PC-9 (cell line): ENCODE measurements around the gene NARS2. TPM values are rescaled to one million over a fixed set of nuclear protein-coding genes. Genes with fewer than 3 reads are reported as not detected.

ENCODE experiments used
- BruUV-seq: library from RNA; stranded (reverse); fragments of 400-500 nt; replicated peaks from 2 replicates; lab custom pipeline; 2021; lab: Mats Ljungman, UMichigan
- CTCF ChIA-PET: fragments of 300-600 bp; sonication (Branson Sonifier 250); formaldehyde crosslinking; loops from one replicate; lab custom pipeline; 2022; ENCODE audit warnings: antibody characterized with exemption; lab: Charles Lee
- POLR2A ChIA-PET: fragments of 300-600 bp; sonication (Branson Sonifier 250); formaldehyde crosslinking; loops from one replicate; lab custom pipeline; 2022; ENCODE audit warnings: antibody characterized with exemption; ENCODE audit not compliant: unreplicated experiment; lab: Charles Lee
- DNase-seq, 2 experiments: peaks; one replicate each; pipeline versions ENCODE4 v3.0.0 to v3.0.0-alpha.2; 2015 to 2022; ENCODE audit warnings: mixed read lengths in 1 of 2
- H2AFZ ChIP-seq: fragments of 200-600 bp; sonication (generic); 2 replicates; pipeline ENCODE4 v1.8.1; 2017; ENCODE audit warnings: antibody characterized with exemption
- H3F3A ChIP-seq: fragments of 200-600 bp; sonication (generic); 2 replicates; pipeline ENCODE4 v1.8.1; 2017; ENCODE audit warnings: antibody characterized with exemption, mild to moderate bottlenecking, low read depth; ENCODE audit not compliant: insufficient read depth
- H3K27ac ChIP-seq: fragments of 200-600 bp; sonication (generic); 2 replicates; pipeline ENCODE4 v1.6.1; 2016; ENCODE audit warnings: mixed run types
- H3K27me3 ChIP-seq: fragments of 200-600 bp; sonication (generic); 2 replicates; pipeline ENCODE4 v1.6.1; 2016; ENCODE audit warnings: low read depth, mixed run types; ENCODE audit not compliant: insufficient read depth
- H3K36me3 ChIP-seq: fragments of 200-600 bp; sonication (generic); 2 replicates; pipeline ENCODE4 v1.6.1; 2016; ENCODE audit warnings: low read depth, mixed run types
- H3K4me1 ChIP-seq: fragments of 200-600 bp; sonication (generic); replicated peaks from 2 replicates; pipeline ENCODE4 v1.6.1; 2016; ENCODE audit warnings: mixed run types; ENCODE audit not compliant: insufficient read depth
- H3K4me2 ChIP-seq: fragments of 200-600 bp; sonication (generic); 2 replicates; pipeline ENCODE4 v1.6.1; 2017; ENCODE audit warnings: mixed run types
- H3K4me3 ChIP-seq: fragments of 200-600 bp; sonication (generic); 2 replicates; pipeline ENCODE4 v1.6.1; 2016; ENCODE audit warnings: mixed run types
- H3K79me2 ChIP-seq: fragments of 200-600 bp; sonication (generic); 2 replicates; pipeline ENCODE4 v1.6.1; 2017; ENCODE audit warnings: low read depth, mixed run types
- H3K9me2 ChIP-seq: fragments of 200-600 bp; sonication (generic); 2 replicates; pipeline ENCODE4 v1.8.1; 2017; ENCODE audit warnings: mild to moderate bottlenecking; ENCODE audit not compliant: insufficient read depth
- H3K9me3 ChIP-seq: fragments of 200-600 bp; sonication (generic); 2 replicates; pipeline ENCODE4 v1.8.1; 2016; ENCODE audit warnings: low read depth; ENCODE audit not compliant: insufficient read depth
- H4K20me1 ChIP-seq: fragments of 200-600 bp; sonication (generic); 2 replicates; pipeline ENCODE4 v1.8.1; 2017; ENCODE audit not compliant: insufficient read depth
- CTCF ChIP-seq: fragments of 200-600 bp; sonication (generic); conservative IDR thresholded peaks from 2 replicates; pipeline ENCODE4 v1.6.1; 2017; ENCODE audit warnings: mixed run types, antibody characterized with exemption, mild to moderate bottlenecking, moderate library complexity
- EZH2 ChIP-seq: fragments of 200-600 bp; sonication (generic); IDR thresholded peaks from 2 replicates; pipeline ENCODE4 v1.8.0; 2017; ENCODE audit warnings: antibody characterized with exemption, low read depth
- intact Hi-C: fragments of 100-400 bp; cut with micrococcal nuclease; formaldehyde crosslinking; loops from one replicate; pipeline ENCODE4 v1.10.0; 2022; ENCODE audit not compliant: unreplicated experiment
- total RNA-seq: library from RNA; stranded (reverse); gene quantifications from 2 replicates; pipeline ENCODE4 v1.2.3, GENCODE V29; 2021

Gene NARS2
- total RNA-seq, 1 experiment from 2014 or later: 22.4 TPM

- intact Hi-C loops: no loop called here
- ChIA-PET POLR2A (no interaction called here), CTCF (no interaction called here)
- Histone ChIP-seq H2AFZ (no peak overlapping the region), H3K9me2 (no peaks in the 10 kb centered on the region), H3K9me3 (no peaks in the 10 kb centered on the region), H3K4me3 (no peak overlapping the region), H4K20me1 (no peaks in the 10 kb centered on the region), H3K27me3 (no peaks in the 10 kb centered on the region), H3K79me2 (no peaks in the 10 kb centered on the region), H3K27ac (no peak overlapping the region), H3K4me2 (no peak overlapping the region), H3F3A (0 out of 2 replicates have a peak, but pooled peaks cover 4% of the 10 kb centered on the region), H3K4me1 (no peaks in the 10 kb centered on the region), H3K36me3 (no peaks in the 10 kb centered on the region)
- TF ChIP-seq EZH2: no peak
- no peak for TF ChIP-seq CTCF
- no TSS peak for BruUV-seq
- no peak for DNase-seq
Measured at GRCh38 chr11:78451371-78452150, 123.1 kb downstream of the NARS2 start.

- Histone ChIP-seq H3F3A (0 out of 2 replicates have a peak, but pooled peaks cover 4% of the 10 kb centered on the region), H3K79me2 (no peaks in the 10 kb centered on the region), H3K9me3 (no peaks in the 10 kb centered on the region), H4K20me1 (no peaks in the 10 kb centered on the region), H3K27ac (no peak overlapping the region), H3K9me2 (no peaks in the 10 kb centered on the region), H3K4me1 (no peaks in the 10 kb centered on the region), H3K27me3 (no peaks in the 10 kb centered on the region), H3K4me2 (no peak overlapping the region), H2AFZ (no peak overlapping the region), H3K4me3 (no peak overlapping the region), H3K36me3 (no peaks in the 10 kb centered on the region)
- intact Hi-C loops: no loop called here
- DNase-seq: no peak
- POLR2A ChIA-PET: no interaction called here
- CTCF ChIA-PET: no interaction called here
- BruUV-seq: no TSS peak
- no peak for TF ChIP-seq EZH2
- TF ChIP-seq CTCF: no peak
Measured at GRCh38 chr11:78450866-78451265, 123.8 kb downstream of the NARS2 start.

- POLR2A ChIA-PET: no interaction called here
- Histone ChIP-seq H3K36me3 (no peaks in the 10 kb centered on the region), H3K9me3 (no peaks in the 10 kb centered on the region), H2AFZ (no peak overlapping the region), H4K20me1 (no peaks in the 10 kb centered on the region), H3K4me1 (no peaks in the 10 kb centered on the region), H3K27me3 (no peaks in the 10 kb centered on the region), H3K4me3 (no peak overlapping the region), H3K27ac (no peak overlapping the region), H3K79me2 (no peaks in the 10 kb centered on the region), H3K4me2 (no peak overlapping the region), H3F3A (peaks cover 4% of the 10 kb centered on the region; the same call in 1 of the 2 replicates), H3K9me2 (no peaks in the 10 kb centered on the region)
- intact Hi-C loops: no loop called here
- no peak for TF ChIP-seq CTCF
- CTCF ChIA-PET: no interaction called here
- DNase-seq: no peak
- BruUV-seq: no TSS peak
Measured at GRCh38 chr11:78449866-78450265, 124.8 kb downstream of the NARS2 start.
